ENCODE data around the gene RNF38.

- TF ChIP-seq POLR2AphosphoS5 (IDR thresholded peaks at IDR 0.05) (no peak), CTCF (IDR thresholded peaks at IDR 0.05) (no peak), POLR2A (IDR thresholded peaks at IDR 0.05) (no peak)
Observed at GRCh38 chr9:36306471-36307306, 93.4 kb downstream of the RNF38 start.

All from prostate gland (tissue), 2 donors.